GM23248 (cell line): ENCODE measurements around the gene CFAP73. TPM values are rescaled to one million over a fixed set of nuclear protein-coding genes. Genes with fewer than 3 reads are reported as not detected.

Experiments
- DNase-seq: peaks from one replicate; pipeline ENCODE4 v3.0.0-alpha.2; 2015
- H2AFZ ChIP-seq: fragments of 200-600 bp; sonication (generic); 2 replicates; pipeline ENCODE4 v1.6.1; 2016; ENCODE audit warnings: antibody characterized with exemption
- H3F3A ChIP-seq: fragments of 200-600 bp; sonication (generic); 2 replicates; pipeline ENCODE4 v1.6.1; 2016; ENCODE audit warnings: mild to moderate bottlenecking, antibody characterized with exemption, mixed run types; ENCODE audit not compliant: insufficient read depth
- H3K27ac ChIP-seq: fragments of 200-600 bp; sonication (generic); 2 replicates; pipeline ENCODE4 v1.5.1; 2016; ENCODE audit warnings: mild to moderate bottlenecking
- H3K27me3 ChIP-seq: fragments of 200-600 bp; sonication (generic); replicated peaks from 2 replicates; pipeline ENCODE4 v1.6.1; 2016; ENCODE audit warnings: mild to moderate bottlenecking; ENCODE audit not compliant: insufficient read depth
- H3K36me3 ChIP-seq: fragments of 200-600 bp; sonication (generic); 2 replicates; pipeline ENCODE4 v1.6.1; 2016; ENCODE audit warnings: low read depth, mild to moderate bottlenecking
- H3K4me1 ChIP-seq: fragments of 200-600 bp; sonication (generic); 2 replicates; pipeline ENCODE4 v1.6.1; 2016; ENCODE audit warnings: mild to moderate bottlenecking; ENCODE audit not compliant: insufficient read depth
- H3K4me2 ChIP-seq: fragments of 200-600 bp; sonication (generic); one replicate; pipeline ENCODE4 v1.6.1; 2016; ENCODE audit warnings: mild to moderate bottlenecking; ENCODE audit not compliant: unreplicated experiment
- H3K4me3 ChIP-seq: fragments of 200-600 bp; sonication (generic); 2 replicates; pipeline ENCODE4 v1.5.1; 2016; ENCODE audit warnings: mild to moderate bottlenecking
- H3K79me2 ChIP-seq: fragments of 200-600 bp; sonication (generic); 2 replicates; pipeline ENCODE4 v1.6.1; 2016; ENCODE audit warnings: mild to moderate bottlenecking; ENCODE audit not compliant: insufficient read depth
- H3K9ac ChIP-seq: fragments of 200-600 bp; sonication (generic); 2 replicates; pipeline ENCODE4 v1.6.1; 2016; ENCODE audit warnings: mild to moderate bottlenecking
- H3K9me2 ChIP-seq: fragments of 200-600 bp; sonication (generic); 2 replicates; pipeline ENCODE4 v1.6.1; 2016; ENCODE audit warnings: mixed run types, mild to moderate bottlenecking, moderate library complexity; ENCODE audit not compliant: insufficient read depth
- H3K9me3 ChIP-seq: fragments of 200-600 bp; sonication (generic); one replicate; pipeline ENCODE4 v1.6.1; 2017; ENCODE audit warnings: low read depth
- H4K20me1 ChIP-seq: fragments of 200-600 bp; sonication (generic); 2 replicates; pipeline ENCODE4 v1.6.0; 2016; ENCODE audit not compliant: insufficient read depth
- EZH2 ChIP-seq: fragments of 200-600 bp; sonication (generic); IDR thresholded peaks from 2 replicates; pipeline ENCODE4 v1.6.1; 2018; ENCODE audit warnings: antibody characterized with exemption, mild to moderate bottlenecking; ENCODE audit not compliant: insufficient read depth, poor library complexity, severe bottlenecking
- EZH2phosphoT487 ChIP-seq: fragments of 200-600 bp; sonication (generic); IDR thresholded peaks from 2 replicates; pipeline ENCODE4 v1.6.1; 2018; ENCODE audit warnings: antibody characterized with exemption, moderate library complexity, mild to moderate bottlenecking, low read depth; ENCODE audit not compliant: insufficient read depth
- WGBS, 2 experiments: methylation state at CpG; one replicate each; pipeline ENCODE4 v1.1.6; 2015 to 2017; ENCODE audit warnings: low lambda C conversion rate in 2 of 2, low coverage in 1 of 2; ENCODE audit errors: missing lambda C conversion rate in 2 of 2; 5-methylcytosine and 5-hydroxymethylcytosine counted together
- in situ Hi-C: fragments of 300-500 bp; cut with MboI; formaldehyde crosslinking; loops from 2 replicates; pipeline ENCODE4 v1.15.0; 2020
- polyA plus RNA-seq: library from polyadenylated mRNA; unstranded; fragments of >200 nt; fragmentation: Nextera tagmentation; extraction: Ambion mirVana; gene quantifications from 2 replicates; pipeline ENCODE4 v1.2.1, GENCODE V29; 2016
- total RNA-seq: library from RNA; depleted of rRNA; stranded (reverse); fragments of >200 nt; shearing (Covaris generic); gene quantifications from 2 replicates; pipeline ENCODE4 v1.2.3, GENCODE V29; 2014

Gene CFAP73
- total and polyA plus RNA-seq, 2 experiments from 2014 or later = not detected

DNA sequence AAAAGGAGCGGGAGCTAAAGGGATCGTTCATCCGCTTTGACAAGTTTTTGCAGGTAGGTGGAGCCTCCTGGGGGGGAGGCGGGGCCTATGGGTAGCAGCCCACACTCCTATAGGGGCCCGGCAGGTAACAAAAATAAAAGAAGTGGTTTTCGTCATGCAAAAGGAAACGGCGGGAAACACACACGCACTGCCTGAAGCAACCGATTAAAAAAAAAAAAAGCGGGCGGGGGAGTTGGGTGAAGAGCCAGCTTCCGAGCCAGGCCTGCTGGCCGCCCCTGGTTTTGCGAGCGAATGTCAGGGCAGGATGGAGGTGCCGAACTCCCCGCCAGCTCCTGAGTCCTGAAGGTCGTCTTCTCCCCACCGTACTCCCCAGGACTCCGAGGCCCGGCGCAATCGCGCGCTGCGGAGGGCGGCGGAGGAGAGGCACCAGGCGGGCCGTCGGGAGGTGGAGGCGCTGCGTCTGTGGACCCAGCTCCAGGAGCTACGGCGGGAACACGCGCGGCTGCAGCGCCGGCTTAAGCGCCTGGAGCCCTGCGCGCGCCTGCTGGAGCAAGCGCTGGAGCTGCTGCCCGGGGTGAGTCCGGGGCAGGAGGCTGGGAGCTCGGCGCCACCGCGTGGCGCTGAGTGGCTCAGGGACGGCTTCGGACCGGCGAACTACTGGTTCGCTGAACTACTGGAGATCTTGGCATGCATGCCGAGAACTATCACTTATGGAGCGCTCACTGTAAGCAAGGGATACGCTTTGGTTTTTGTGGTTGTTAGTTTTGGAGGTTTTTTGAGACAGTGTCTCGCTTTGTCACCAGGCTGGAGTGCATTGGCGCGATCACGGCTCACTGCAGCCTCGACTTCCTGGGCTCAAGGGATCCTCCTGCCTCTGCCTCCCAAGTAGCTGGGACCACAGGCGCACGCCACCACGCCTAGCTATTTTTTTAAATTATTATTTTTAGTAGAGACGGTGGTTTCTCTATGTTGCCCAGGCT lies 3.6 kb downstream of the CFAP73 start:
- H3K27me3 ChIP-seq = peaks cover 36% of the 10 kb centered on the region
- DNase-seq = peak; percentile 83
- no peaks in the 10 kb centered on the region for H4K20me1 ChIP-seq
- TF ChIP-seq EZH2phosphoT487 (no peak), EZH2 (no peak)
- H3K9me2 ChIP-seq = no peaks in the 10 kb centered on the region
- in situ Hi-C loops = no loop called here
- H3F3A ChIP-seq = 0 out of 2 replicates have a peak, but pooled peaks cover 8% of the 10 kb centered on the region
- H3K36me3 ChIP-seq = no peaks in the 10 kb centered on the region
- no peaks in the 10 kb centered on the region for H3K9me3 ChIP-seq
- no peaks in the 10 kb centered on the region for H3K79me2 ChIP-seq
- H3K9ac ChIP-seq = no peak overlapping the region
- H2AFZ ChIP-seq = peak overlapping the region; percentile 47
- WGBS, 2 experiments = 13 to 14% methylated on average over 60 of the region's 70 CpGs
- H3K4me2 ChIP-seq = peak overlapping the region; percentile 23
- H3K4me1 ChIP-seq = no peaks in the 10 kb centered on the region
- H3K4me3 ChIP-seq = peak overlapping the region; percentile 55
- H3K27ac ChIP-seq = no peak overlapping the region

DNA sequence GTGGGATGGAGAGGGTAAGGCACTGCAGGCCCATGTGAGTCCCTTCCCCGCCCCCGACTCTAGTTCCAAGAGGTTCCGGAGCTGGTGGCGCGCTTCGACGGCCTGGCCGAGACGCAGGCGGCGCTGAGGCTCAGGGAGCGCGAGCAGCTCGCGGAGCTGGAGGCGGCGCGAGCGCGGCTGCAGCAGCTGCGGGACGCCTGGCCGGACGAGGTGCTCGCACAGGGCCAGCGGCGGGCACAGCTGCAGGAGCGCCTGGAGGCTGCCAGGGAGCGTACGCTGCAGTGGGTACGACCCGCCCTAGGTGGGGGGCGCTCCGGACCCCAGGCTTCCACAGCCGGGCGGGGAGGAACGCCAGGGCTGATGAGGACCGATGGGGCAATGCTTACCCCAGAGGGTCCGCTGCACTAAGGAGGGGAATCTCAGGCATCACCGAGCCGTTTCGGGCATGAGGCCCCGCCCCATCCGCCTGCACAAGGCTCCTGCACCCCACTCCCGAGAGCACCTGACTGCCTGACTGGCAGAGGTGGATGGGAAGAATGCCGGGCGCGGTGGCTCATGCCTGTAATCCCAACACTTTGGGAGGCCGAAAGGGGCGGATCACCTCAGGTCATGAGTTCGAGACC lies 4.9 kb downstream of the CFAP73 start:
- peak; percentile 65 for DNase-seq
- H4K20me1 ChIP-seq = no peaks in the 10 kb centered on the region
- no peak overlapping the region for H2AFZ ChIP-seq
- H3K4me1 ChIP-seq = no peaks in the 10 kb centered on the region
- H3K4me3 ChIP-seq = peak overlapping the region; percentile 21; the same call in 1 of the 2 replicates
- H3K36me3 ChIP-seq = no peaks in the 10 kb centered on the region
- no peak overlapping the region for H3K4me2 ChIP-seq
- no peak overlapping the region for H3K9ac ChIP-seq
- no peaks in the 10 kb centered on the region for H3K9me3 ChIP-seq
- H3K27me3 ChIP-seq = peaks cover 33% of the 10 kb centered on the region
- TF ChIP-seq EZH2phosphoT487 (no peak), EZH2 (no peak)
- no peaks in the 10 kb centered on the region for H3K9me2 ChIP-seq
- H3F3A ChIP-seq = 0 out of 2 replicates have a peak, but pooled peaks cover 8% of the 10 kb centered on the region
- no peak overlapping the region for H3K27ac ChIP-seq
- in situ Hi-C loops = no loop called here
- WGBS, 2 experiments = 6 to 8% methylated on average over 38 to 47 of the region's 51 CpGs
- H3K79me2 ChIP-seq = no peaks in the 10 kb centered on the region

DNA sequence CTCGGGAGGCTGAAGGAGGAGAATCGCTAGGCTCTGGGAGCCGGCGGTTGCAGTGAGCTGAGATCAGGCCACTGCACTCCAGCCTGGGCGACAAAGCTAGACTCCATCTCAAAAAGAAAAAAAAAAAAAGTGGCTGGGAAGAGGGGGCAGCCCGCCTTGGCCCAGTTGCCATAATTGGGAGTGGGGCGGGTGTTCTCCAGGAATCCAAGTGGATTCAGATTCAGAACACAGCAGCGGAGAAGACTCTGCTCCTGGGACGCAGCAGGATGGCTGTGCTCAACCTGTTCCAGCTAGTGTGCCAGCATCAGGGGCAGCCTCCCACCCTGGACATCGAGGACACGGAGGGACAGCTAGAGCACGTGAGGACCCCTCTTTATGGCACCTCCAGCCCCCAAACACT lies 5.5 kb downstream of the CFAP73 start:
- H3K4me1 ChIP-seq = no peaks in the 10 kb centered on the region
- no peak overlapping the region for H3K4me3 ChIP-seq
- no peak overlapping the region for H3K27ac ChIP-seq
- DNase-seq = no peak
- H3F3A ChIP-seq = 0 out of 2 replicates have a peak, but pooled peaks cover 8% of the 10 kb centered on the region
- in situ Hi-C loops = no loop called here
- H3K9ac ChIP-seq = no peak overlapping the region
- no peaks in the 10 kb centered on the region for H4K20me1 ChIP-seq
- no peaks in the 10 kb centered on the region for H3K9me2 ChIP-seq
- H3K79me2 ChIP-seq = no peaks in the 10 kb centered on the region
- H3K36me3 ChIP-seq = no peaks in the 10 kb centered on the region
- no peak overlapping the region for H3K4me2 ChIP-seq
- no peak overlapping the region for H2AFZ ChIP-seq
- WGBS, 2 experiments = 36 to 46% methylated on average over 12 of the region's 12 CpGs
- no peak for TF ChIP-seq EZH2
- no peak for TF ChIP-seq EZH2phosphoT487
- peaks cover 33% of the 10 kb centered on the region for H3K27me3 ChIP-seq
- H3K9me3 ChIP-seq = no peaks in the 10 kb centered on the region

DNA sequence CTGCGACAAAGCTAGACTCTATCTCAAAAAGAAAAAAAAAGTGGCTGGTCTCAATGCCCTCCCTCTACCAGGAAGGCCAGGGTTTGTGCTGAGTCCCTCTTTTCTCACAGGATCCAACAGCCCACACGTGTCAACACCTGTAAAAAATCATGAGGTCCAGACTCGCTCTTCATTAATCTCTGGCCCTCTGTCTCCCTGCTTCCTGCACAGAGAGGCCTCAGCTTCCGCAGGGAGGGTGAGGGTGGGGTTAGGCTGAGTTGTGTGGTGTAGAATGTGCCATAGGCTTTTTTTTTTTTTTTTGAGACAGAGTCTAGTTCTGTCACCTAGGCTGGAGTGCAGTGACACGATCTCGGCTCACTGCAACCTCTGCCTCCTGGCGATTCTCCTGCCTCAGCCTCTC lies 6.1 kb downstream of the CFAP73 start:
- no peak overlapping the region for H3K9ac ChIP-seq
- no peaks in the 10 kb centered on the region for H3K9me2 ChIP-seq
- TF ChIP-seq EZH2phosphoT487 = no peak
- TF ChIP-seq EZH2 = no peak
- no peaks in the 10 kb centered on the region for H3K9me3 ChIP-seq
- WGBS, 2 experiments = 47 to 50% methylated on average over 7 of the region's 7 CpGs
- no peaks in the 10 kb centered on the region for H4K20me1 ChIP-seq
- no peaks in the 10 kb centered on the region for H3K36me3 ChIP-seq
- no peak overlapping the region for H3K27ac ChIP-seq
- no peak overlapping the region for H2AFZ ChIP-seq
- no peaks in the 10 kb centered on the region for H3K79me2 ChIP-seq
- no peaks in the 10 kb centered on the region for H3K4me1 ChIP-seq
- peaks cover 33% of the 10 kb centered on the region for H3K27me3 ChIP-seq
- 0 out of 2 replicates have a peak, but pooled peaks cover 8% of the 10 kb centered on the region for H3F3A ChIP-seq
- no peak for DNase-seq
- H3K4me3 ChIP-seq = no peak overlapping the region
- in situ Hi-C loops = no loop called here
- no peak overlapping the region for H3K4me2 ChIP-seq
